ENCODE data around the gene GGT6. TPM values are rescaled to one million over a fixed set of nuclear protein-coding genes. Genes with fewer than 3 reads are reported as not detected.

Gene GGT6
- polyA plus RNA-seq, 1 of the 3 experiments (the other 2 are of a cell fraction): not detected

GRCh38 chr17:4513113-4514032 lies 47.0 kb downstream of the GGT6 start:
- H3K4me2 ChIP-seq: no peak overlapping the region
- no peaks in the 10 kb centered on the region for H3K9me3 ChIP-seq
- no peaks in the 10 kb centered on the region for H3K9me2 ChIP-seq
- ChIA-PET CTCF (no interaction called here), POLR2A (no interaction called here)
- H3K79me2 ChIP-seq (ENCODE audit: insufficient read depth): no peaks in the 10 kb centered on the region
- H3K36me3 ChIP-seq (replicated peaks in 1 of 2; ENCODE audit: control insufficient read depth in 1 of 2, insufficient read depth in 2 of 2, low read length in 1 of 2): no peaks in the 10 kb centered on the region
- H3K9ac ChIP-seq: no peak overlapping the region
- no peaks in the 10 kb centered on the region for H3F3A ChIP-seq (replicated peaks; ENCODE audit: insufficient read depth)
- H3K27ac ChIP-seq (ENCODE audit: low read depth in 2 of 2, low read length in 1 of 2): no peak overlapping the region
- no peak for DNase-seq
- H2AFZ ChIP-seq (ENCODE audit: low read depth): no peak overlapping the region
- TF ChIP-seq GABPA (IDR thresholded peaks at IDR 0.05; ENCODE audit: low read depth) (no peak), TCF12 (IDR thresholded peaks at IDR 0.05) (no peak), SIN3A (IDR thresholded peaks at IDR 0.05; ENCODE audit: borderline replicate concordance, low read depth, low read length) (no peak), JUND (IDR thresholded peaks at IDR 0.05) (no peak), POLR2AphosphoS5 (IDR thresholded peaks at IDR 0.05; ENCODE audit: low read depth, low read length) (no peak), RFX5 (IDR thresholded peaks at IDR 0.05; ENCODE audit: low read length) (no peak), ZBTB33 (IDR thresholded peaks at IDR 0.05; ENCODE audit: borderline replicate concordance, low read depth) (no peak), YY1 (IDR thresholded peaks at IDR 0.05; ENCODE audit: low read depth) (no peak), CHD2 (IDR thresholded peaks at IDR 0.05; ENCODE audit: low read length, partially characterized antibody) (no peak), FOSL2 (IDR thresholded peaks at IDR 0.05; ENCODE audit: borderline replicate concordance, low read depth) (no peak), RXRA (IDR thresholded peaks at IDR 0.05; ENCODE audit: borderline replicate concordance, low read depth) (no peak), REST (IDR thresholded peaks at IDR 0.05; ENCODE audit: low read depth, low read length) (no peak), TAF1 (IDR thresholded peaks at IDR 0.05; ENCODE audit: borderline replicate concordance, low read depth, low read length) (no peak)
- no peaks in the 10 kb centered on the region for H4K20me1 ChIP-seq (ENCODE audit: insufficient read depth)
- H3K4me1 ChIP-seq (ENCODE audit: control insufficient read depth in 1 of 2, insufficient read depth in 2 of 2, low read depth in 1 of 2, low read length in 1 of 2): no peaks in the 10 kb centered on the region; a peak in 1 of 4 replicates
- WGBS (ENCODE audit: low lambda C conversion rate): 60% methylated on average over 11 of the region's 24 CpGs
- H3K27me3 ChIP-seq (ENCODE audit: insufficient read depth): no peaks in the 10 kb centered on the region
- no peak overlapping the region for H3K4me3 ChIP-seq (ENCODE audit: low read depth in 2 of 2, low read length in 1 of 2)

Measured in SK-N-SH (cell line).